ENCODE data around the gene LYPD1. TPM values are rescaled to one million over a fixed set of nuclear protein-coding genes. Genes with fewer than 3 reads are reported as not detected.

Gene LYPD1
- total RNA-seq, 1 donor from 2014 or later, result 0.64 TPM

DNA sequence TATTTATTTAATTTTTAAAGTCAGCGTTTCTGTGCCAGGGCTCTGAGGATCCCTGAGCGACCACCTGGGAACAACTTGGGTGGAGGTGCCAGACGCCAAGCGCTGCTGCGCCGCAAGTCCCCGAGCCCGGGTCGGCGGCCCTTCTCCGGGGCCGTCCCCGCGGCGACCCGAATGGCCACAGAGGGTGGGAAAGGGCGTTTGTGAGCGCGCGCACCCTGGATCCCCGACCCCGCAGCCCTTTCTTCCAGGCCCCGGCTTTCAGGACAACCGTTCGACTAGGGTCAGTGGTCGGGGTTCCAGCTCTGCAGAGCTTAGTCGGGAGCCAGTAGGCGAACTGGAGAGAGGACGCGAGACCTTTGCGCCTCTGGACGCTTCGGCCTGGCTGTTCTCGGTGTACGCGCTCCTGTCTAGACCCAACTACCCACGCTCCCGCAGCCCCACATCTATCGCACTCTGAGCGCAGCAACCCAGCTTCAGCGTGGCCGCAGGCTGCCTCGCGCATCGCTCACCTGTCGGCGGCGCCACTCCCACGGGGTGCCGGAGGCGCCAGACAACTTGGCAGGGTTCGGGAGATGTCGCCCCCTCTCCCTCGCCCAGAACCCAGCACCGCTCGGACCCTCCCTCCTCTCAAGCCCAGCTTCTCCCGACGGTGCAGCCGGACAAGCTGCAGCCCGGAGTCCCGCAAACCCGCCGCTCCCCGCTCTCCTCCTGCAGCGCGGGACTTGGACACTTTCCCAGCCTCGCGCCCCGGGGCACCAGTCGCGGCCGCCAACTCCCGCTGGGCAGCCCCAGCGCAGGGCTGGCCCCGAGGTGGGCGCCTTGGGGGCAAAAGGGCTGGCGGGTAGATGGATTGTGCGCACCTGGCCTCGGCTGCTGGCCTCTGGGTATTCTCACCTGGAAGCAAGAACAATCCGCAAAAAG, 758 bp downstream of the LYPD1 start:
- no peak for DNase-seq (ENCODE audit: low read depth)

GRCh38 chr2:132668189-132668823, 1.7 kb downstream of the LYPD1 start:
- DNase-seq (ENCODE audit: low read depth), result no peak

- DNase-seq (ENCODE audit: low read depth), result no peak
Measured at GRCh38 chr2:132667706-132668105, 2.3 kb downstream of the LYPD1 start.

- no peak for DNase-seq (ENCODE audit: low read depth)
Measured at GRCh38 chr2:132665401-132666140, 4.4 kb downstream of the LYPD1 start.

DNA sequence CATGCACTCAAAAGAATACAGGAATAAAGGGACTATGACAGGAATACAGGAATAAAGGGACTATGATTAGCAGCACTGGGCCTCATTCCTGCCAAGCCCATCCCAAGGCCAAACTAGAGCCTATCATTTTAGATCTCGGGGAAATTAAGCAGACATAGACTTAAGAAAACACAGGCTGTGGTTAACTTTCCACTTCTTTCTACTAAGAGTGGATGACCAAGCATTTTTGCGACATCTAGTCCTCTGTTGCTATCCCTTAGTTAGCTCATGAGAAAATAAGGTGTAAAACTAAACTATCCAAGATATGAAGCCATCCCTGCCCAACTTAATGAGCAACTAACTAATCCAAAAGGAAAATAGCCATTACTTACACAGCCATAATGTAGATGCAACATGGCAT, 5.9 kb downstream of the LYPD1 start:
- no peak for DNase-seq (ENCODE audit: low read depth)

- no peak for DNase-seq (ENCODE audit: low read depth)
Measured at GRCh38 chr2:132662732-132663131, 7.3 kb downstream of the LYPD1 start.

- no peak for DNase-seq (ENCODE audit: low read depth)
Measured at GRCh38 chr2:132659331-132659730, 10.7 kb downstream of the LYPD1 start.

DNA sequence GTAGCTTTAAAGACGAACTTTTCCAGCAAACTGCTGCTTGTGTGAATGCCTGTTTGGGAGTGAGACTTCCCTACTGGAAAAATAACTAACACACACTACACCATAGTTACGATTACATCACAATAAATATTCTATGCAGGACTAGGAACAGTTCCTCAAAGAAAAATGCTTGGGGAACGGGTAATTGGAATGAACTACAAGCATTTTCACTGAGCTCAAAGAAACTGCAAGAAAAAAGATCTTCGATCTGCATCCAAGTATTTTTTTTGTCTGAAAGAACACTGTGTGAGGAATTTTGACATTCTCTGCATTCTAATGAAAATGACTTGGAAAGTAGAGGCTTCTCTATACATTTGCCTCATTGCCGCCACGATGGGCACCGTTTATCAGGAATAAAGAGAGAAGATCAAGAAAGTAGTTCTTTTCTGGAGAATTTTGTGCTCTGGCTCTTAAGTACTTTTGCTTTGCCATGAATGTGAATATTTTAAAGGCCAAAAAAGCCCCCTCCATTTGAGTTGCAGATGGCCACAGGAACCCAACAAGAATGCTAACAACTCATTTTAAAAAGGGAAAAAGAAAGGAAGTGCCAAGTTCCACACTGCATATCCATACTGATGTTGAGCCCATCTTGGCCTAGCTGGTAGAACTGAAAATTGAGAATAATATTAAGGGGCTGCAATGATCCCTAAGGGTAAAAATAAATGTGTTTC, 13.6 kb downstream of the LYPD1 start:
- DNase-seq (ENCODE audit: low read depth), result no peak

DNA sequence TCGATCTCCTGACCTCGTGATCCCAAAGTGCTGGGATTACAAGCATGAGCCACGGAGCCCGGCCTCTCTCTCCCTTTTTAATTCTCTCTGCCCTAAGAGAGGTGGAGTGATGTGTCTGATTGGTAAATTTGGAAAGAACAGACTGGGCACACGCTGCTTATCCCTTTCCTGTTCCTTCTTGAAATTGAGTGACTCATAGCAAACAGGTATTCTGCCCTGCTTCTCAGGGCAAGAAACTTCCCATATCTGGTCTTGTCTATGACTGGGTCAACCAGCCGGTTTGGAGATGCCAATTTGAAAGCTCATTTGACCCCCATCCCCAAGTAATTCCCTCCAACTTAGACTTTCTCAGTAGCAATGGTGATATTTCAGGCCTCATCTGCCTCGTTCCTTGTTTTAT, 15.0 kb downstream of the LYPD1 start:
- no peak for DNase-seq (ENCODE audit: low read depth)

GRCh38 chr2:132654335-132654734, 15.7 kb downstream of the LYPD1 start:
- no peak for DNase-seq (ENCODE audit: low read depth)

- no peak for DNase-seq (ENCODE audit: low read depth)
Measured at GRCh38 chr2:132652474-132652873, 17.5 kb downstream of the LYPD1 start.

DNA sequence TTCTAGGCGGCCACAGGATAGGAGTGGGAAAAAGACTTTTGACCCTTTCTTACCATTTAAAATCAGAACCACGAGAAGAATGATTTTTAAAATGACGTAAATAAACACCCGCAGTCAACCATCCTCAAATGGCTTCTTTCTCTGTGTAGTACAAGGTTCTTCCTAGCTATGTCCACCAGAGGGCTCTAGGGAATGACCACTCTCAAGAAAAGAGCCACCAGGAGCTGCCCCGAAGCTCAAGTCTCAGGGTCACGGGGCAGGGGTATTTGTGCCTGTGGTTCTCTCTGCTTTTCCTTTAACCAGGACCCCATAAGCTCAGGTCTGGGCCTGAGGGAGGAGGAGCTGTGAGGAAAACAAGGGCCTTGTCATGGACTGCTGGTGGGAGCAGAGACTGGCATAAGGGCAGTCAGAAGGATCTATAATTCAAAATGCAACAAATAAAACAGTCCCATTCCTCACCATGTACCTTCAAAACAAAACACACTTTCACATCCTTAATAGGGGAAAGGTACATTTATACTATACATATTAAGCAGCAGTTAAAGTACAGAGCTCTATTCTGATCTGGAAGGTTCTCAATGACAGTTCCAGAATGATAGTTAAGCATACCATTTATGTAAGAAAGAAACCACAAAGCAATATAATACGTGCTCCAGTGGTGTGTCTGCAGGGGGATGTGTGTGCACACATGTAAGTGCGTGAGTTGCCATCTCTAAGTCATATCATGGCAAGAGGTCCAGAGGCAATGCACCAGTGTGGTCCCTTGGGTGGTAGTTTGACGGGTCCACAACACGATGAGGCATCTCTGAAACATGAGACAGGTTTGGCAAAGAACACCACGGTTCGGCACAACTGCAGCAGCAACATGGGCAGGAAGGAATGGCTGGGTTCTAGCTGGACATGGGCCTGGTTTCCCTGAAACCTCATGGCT, 18.6 kb downstream of the LYPD1 start:
- peak; percentile 75 for DNase-seq (ENCODE audit: low read depth)

DNA sequence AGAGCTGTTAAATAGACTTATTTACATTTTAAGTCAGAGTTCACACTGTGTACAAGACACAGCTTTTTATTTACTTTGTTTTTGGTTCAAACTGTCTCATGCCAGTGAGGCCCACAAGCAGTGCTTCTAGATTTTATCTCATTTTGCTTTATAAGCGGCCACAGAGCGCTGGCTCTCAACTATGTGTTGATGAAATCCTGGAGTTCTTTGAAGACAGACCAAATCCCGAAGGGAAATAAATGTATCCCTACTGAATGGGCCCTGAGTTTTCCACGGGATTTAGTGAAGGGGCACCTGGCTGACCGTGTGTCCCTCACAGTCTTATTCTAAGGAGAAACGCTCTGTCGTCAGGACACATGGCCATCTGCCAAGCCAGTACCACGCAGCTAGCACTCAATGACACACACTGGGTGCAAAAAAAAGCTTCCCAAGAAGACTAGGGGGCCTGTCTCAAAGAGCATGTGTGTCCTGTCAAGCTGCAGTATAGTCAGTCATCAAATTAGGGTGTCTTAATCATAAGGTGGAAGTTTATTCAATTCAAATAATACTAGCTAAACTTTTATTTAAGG, 23.4 kb downstream of the LYPD1 start:
- DNase-seq (ENCODE audit: low read depth), result no peak

DNA sequence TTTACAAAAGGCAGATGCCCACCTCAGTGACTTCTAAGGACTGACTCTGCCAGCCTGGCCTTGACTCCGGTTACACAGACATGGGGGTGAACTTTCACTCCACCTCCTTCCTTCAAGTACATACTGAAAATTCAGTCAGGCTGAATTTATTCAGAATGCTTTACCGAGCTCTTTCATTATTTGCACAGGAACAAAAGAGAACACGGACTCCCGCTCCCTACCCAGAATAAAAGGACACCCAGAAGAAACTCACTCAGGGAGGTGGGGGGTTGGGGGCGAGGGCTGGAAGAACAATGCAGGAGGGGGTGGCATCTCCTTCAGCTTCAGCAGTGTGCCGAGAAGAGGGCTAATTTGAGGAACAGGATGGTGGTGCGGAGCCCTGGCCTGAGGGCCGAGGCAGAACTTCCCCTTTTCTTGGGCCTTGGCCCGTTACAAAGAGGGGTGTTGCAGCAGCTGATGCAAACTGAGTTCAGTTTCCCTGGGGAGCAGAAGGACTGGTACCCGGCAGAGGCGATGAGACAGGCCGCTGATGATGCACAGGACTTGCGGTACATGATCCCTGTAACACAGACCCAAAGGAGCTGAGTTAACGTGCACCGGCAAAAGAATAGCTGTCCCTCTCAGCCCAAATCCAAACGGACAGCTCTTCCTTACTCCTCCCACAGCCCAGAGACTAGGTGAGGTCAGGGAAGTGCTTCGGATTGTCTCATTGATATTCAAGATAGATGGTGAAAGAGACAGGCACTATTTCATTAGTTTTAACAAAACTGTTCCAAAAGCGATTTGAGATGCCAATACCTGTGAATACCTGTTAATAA, 24.1 kb downstream of the LYPD1 start:
- no peak for DNase-seq (ENCODE audit: low read depth)

DNA sequence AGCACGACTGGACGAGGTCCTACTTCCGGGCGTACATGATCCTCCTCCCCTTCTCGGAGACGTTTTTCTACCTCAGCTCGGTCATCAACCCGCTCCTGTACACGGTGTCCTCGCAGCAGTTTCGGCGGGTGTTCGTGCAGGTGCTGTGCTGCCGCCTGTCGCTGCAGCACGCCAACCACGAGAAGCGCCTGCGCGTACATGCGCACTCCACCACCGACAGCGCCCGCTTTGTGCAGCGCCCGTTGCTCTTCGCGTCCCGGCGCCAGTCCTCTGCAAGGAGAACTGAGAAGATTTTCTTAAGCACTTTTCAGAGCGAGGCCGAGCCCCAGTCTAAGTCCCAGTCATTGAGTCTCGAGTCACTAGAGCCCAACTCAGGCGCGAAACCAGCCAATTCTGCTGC, 24.8 kb downstream of the LYPD1 start:
- DNase-seq (ENCODE audit: low read depth), result no peak

- no peak for DNase-seq (ENCODE audit: low read depth)
Measured at GRCh38 chr2:132642415-132642814, 27.6 kb downstream of the LYPD1 start.

- DNase-seq (ENCODE audit: low read depth), result no peak
Measured at GRCh38 chr2:132641819-132642218, 28.2 kb downstream of the LYPD1 start.

GRCh38 chr2:132640116-132640515, 29.9 kb downstream of the LYPD1 start:
- no peak for DNase-seq (ENCODE audit: low read depth)
